ENCODE data around the gene SH2D3A. TPM values are rescaled to one million over a fixed set of nuclear protein-coding genes. Genes with fewer than 3 reads are reported as not detected.

Gene SH2D3A
- total RNA-seq, 4 donors from 2014 or later = 14.1 to 27.4 (median 20.7) TPM

DNA sequence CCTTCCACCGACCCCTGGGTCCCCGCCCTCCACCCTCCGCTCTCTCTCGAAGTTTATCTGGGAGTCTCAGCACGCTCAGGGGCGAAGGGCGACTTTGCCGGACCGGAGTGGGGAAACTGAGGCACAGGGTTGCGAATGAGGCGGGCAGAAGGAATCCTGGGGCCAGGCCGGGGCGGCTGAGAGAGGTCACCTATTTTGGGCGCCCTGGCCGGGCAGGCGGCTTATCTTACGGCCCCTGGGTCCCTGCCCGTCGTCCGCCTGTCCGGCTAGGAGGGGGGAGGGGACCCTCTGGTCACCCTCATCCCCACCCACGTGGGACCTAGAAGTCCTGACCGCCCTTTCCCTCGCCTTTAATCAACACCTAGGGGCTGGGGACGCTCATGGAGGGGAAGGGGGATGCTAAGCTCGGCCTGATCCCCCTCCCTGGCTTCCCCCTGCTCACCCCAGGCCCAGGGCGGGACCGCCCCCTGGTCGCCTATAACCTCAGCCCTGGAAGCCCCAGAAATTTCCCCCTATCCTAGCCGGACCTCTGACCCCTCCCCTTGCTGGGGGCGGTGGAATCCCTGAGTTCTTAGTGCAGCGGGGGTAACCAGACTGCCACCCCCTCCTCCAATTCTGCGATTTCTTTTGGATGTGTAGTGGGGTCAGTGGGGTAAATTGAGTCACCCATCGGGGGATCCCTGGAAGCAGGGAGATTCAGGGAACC is 27.2 kb downstream of the SH2D3A start:
- Histone ChIP-seq H3K9me3 (no peaks in the 10 kb centered on the region), H3K4me1 (peaks cover 51 to 54% of the 10 kb centered on the region in 2 donors), H3K27me3 (no peaks in the 10 kb centered on the region), H3K4me3 (replicated peaks in 1 of 3) (peak overlapping the region; percentile 43 to 90 (median 86)), H3K27ac (peak overlapping the region; percentile 60 to 87 (median 77)), H3K36me3 (peaks cover 4 to 6% of the 10 kb centered on the region in 2 donors)
- intact Hi-C loops (cut with DNase I) = loop anchor here (5.0 to 10.0 kb wide), 2 partner anchors 108 to 125 kb away; no protein-coding TSS in a partner anchor
- 0 to 1% methylated on average over 21 to 29 of the region's 34 CpGs for WGBS, 2 donors
- TF ChIP-seq POLR2A (IDR thresholded peaks at IDR 0.05) = no peak
- TF ChIP-seq, protein P1, sequence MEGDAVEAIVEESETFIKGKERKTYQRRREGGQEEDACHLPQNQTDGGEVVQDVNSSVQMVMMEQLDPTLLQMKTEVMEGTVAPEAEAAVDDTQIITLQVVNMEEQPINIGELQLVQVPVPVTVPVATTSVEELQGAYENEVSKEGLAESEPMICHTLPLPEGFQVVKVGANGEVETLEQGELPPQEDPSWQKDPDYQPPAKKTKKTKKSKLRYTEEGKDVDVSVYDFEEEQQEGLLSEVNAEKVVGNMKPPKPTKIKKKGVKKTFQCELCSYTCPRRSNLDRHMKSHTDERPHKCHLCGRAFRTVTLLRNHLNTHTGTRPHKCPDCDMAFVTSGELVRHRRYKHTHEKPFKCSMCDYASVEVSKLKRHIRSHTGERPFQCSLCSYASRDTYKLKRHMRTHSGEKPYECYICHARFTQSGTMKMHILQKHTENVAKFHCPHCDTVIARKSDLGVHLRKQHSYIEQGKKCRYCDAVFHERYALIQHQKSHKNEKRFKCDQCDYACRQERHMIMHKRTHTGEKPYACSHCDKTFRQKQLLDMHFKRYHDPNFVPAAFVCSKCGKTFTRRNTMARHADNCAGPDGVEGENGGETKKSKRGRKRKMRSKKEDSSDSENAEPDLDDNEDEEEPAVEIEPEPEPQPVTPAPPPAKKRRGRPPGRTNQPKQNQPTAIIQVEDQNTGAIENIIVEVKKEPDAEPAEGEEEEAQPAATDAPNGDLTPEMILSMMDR (IDR thresholded peaks at IDR 0.05) = no peak
- DNase-seq = peak; percentile 52 to 66

DNA sequence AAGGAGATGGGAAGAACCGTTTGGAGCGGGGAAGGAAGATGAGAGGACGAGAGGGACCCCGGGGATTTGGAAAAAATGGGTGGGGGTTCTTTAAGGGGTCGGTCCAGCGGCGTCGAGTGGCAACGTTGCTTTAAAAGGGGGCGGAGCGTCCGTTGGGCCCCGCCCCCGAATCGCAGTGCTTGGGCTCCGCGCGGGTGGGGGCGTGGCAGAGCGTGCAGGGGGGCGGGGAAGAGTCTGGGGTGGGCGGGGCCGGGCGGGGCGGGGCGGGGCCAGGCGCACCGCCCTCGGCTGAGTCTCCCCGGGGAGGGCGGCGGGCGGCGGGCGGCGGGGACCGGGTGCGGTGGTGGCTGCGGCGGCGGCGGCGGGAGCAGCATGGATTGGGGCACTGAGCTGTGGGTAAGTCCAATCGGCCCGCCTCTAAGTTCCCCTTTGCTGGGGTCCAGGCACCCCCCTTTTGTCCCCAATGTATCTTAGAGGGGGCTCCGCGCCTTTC is 27.8 kb downstream of the SH2D3A start, which contains the start of gene TRIP10:
TRIP10 (plus strand) TSS at position 291 of the 493 bp plus-strand sequence; CDS start at position 373, 82 bp downstream.
- DNase-seq = peak; percentile 84 to 87
- H3K9me3 ChIP-seq = no peaks in the 10 kb centered on the region
- H3K36me3 ChIP-seq = peaks cover 4 to 6% of the 10 kb centered on the region in 2 donors
- intact Hi-C loops (cut with DNase I) = loop anchor here (5.0 to 10.0 kb wide), 2 partner anchors 107 to 125 kb away; no protein-coding TSS in a partner anchor
- 0 to 1% methylated on average over 17 to 19 of the region's 47 CpGs for WGBS, 2 donors
- TF ChIP-seq, protein P1 (IDR thresholded peaks at IDR 0.05) = no peak
- TF ChIP-seq POLR2A (IDR thresholded peaks at IDR 0.05) = peak in 1 of 2 donors; percentile 49
- peaks cover 47 to 48% of the 10 kb centered on the region in 2 donors for H3K4me1 ChIP-seq
- peak within 1 kb of the TSS; percentile 43 to 90 (median 86) for H3K4me3 ChIP-seq (replicated peaks in 1 of 3)
- H3K27ac ChIP-seq = peak within 1 kb of the TSS; percentile 85 to 93 (median 93)
- no peaks in the 10 kb centered on the region for H3K27me3 ChIP-seq

DNA sequence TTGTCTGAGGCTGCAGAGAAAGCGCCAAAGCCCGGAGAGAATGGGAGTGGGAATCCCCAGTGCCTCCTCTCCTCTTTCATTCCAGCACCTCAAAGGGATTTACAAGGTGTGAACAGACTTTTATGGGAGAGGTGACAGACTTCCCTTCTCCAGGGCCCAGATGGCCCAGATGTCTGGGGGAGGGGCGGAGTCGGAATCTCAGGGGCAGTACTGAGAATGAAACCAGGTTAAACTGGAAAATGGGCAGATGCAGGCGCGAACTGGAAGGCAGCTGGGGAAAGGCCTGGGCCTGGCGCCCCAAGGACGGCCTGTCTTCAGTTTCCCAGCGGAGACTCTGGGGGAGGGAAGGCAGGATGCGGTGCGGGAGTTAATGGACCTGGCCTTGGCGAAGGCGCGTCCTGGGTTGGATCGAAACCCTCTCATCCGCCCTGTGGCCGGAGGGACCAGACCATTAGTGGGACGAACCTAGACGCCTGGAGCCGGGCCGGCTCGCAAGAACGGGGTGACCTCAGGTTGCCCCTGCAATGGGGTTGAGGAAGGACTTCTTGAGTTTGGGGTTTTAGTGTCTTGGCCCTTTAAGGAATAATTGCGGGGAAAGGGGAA is 28.3 kb downstream of the SH2D3A start:
- H3K9me3 ChIP-seq = no peaks in the 10 kb centered on the region
- TF ChIP-seq, protein P1 (IDR thresholded peaks at IDR 0.05) = no peak
- no peak for TF ChIP-seq POLR2A (IDR thresholded peaks at IDR 0.05)
- peaks cover 4 to 6% of the 10 kb centered on the region in 2 donors for H3K36me3 ChIP-seq
- peak overlapping the region in 2 of 3 donors; percentile 14 for H3K4me3 ChIP-seq (replicated peaks in 1 of 3)
- H3K4me1 ChIP-seq = peaks cover 41 to 42% of the 10 kb centered on the region in 2 donors
- DNase-seq = peak; percentile 37 to 49
- 16 to 17% methylated on average over 23 to 24 of the region's 24 CpGs for WGBS, 2 donors
- intact Hi-C loops (cut with DNase I) = loop anchor here (5.0 to 10.0 kb wide), 2 partner anchors 107 to 126 kb away; no protein-coding TSS in a partner anchor
- peak overlapping the region; percentile 85 to 93 (median 93) for H3K27ac ChIP-seq
- H3K27me3 ChIP-seq = no peaks in the 10 kb centered on the region

DNA sequence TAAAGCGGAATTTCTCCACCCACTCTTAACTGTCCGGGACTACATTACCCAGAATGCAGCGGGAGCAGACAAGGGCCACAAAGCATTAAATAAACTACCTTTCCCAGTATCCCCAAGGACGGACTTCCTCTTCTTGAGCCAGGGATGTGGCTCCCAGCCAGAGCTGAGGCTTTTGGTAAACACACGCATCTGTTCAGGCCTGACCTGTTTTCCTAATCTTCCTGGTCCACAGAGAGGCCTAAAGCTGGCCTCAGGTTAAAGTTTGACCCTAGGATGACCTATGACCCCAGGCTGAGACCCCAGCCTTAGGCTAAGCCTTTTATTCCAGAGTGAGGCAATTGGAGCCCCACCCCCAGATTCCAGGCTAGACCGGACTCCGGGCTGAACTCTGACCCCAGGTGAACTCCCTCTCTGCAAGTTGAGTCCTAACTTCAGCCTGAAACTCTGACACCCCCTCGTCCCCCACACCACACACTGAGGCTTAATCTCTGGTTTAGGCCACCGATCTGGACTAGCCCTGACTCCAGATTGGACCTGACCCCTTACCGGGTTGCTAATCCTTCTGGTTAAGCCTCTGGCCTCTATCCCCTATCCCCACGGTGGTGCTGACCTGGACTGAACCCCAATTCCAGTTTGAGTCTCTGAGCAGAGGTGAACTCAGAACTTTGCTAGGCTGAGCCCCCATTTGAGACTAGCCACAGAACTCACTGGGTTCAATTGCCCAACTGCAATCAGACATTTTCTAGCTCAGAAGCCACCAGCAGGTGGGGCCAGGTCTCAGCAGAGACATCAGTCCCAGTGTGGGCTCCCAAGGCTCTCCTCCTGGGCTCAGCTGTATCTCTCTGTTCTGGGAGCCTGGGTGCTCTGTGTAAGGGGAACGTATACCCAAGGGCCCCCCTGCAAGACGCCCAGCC is 29.1 kb downstream of the SH2D3A start:
- Histone ChIP-seq H3K27me3 (no peaks in the 10 kb centered on the region), H3K4me3 (replicated peaks in 1 of 3) (no peak overlapping the region), H3K4me1 (peaks cover 36 to 39% of the 10 kb centered on the region in 2 donors), H3K36me3 (peaks cover 3 to 6% of the 10 kb centered on the region in 2 donors), H3K9me3 (no peaks in the 10 kb centered on the region), H3K27ac (peak overlapping the region; percentile 85 to 93 (median 93))
- intact Hi-C loops (cut with DNase I) = loop anchor here (5.0 to 10.0 kb wide), 2 partner anchors 106 to 127 kb away; no protein-coding TSS in a partner anchor
- TF ChIP-seq POLR2A (IDR thresholded peaks at IDR 0.05) = peak in 1 of 2 donors; percentile 1
- TF ChIP-seq, protein P1 (IDR thresholded peaks at IDR 0.05) = peak; percentile 18 to 75 (median 64)
- 24 to 46% methylated on average over 6 to 13 of the region's 13 CpGs for WGBS, 2 donors
- peak; percentile 99 for DNase-seq

Measured in thyroid gland (tissue), 4 donors.